Activated CD4-positive, CD25-positive, alpha-beta regulatory T cell (primary cell): ENCODE results near the gene MEF2B.

Experiments
- DNase-seq, 4 experiments: peaks; one replicate each; lab custom pipeline; 2025; lab: John Stamatoyannopoulos, UW

MEF2B gene

GRCh38 chr19:19170053-19170872, at the start of gene MEF2B:
MEF2B (minus strand) TSS chr19:19170263; CDS start chr19:19150735, 19,528 bp downstream.
- peak; percentile 39 to 58 (median 48) for DNase-seq

GRCh38 chr19:19218911-19219310, 48.8 kb upstream of the MEF2B start:
- DNase-seq: no peak

GRCh38 chr19:19217099-19217498, 47.0 kb upstream of the MEF2B start:
- no peak for DNase-seq

DNA sequence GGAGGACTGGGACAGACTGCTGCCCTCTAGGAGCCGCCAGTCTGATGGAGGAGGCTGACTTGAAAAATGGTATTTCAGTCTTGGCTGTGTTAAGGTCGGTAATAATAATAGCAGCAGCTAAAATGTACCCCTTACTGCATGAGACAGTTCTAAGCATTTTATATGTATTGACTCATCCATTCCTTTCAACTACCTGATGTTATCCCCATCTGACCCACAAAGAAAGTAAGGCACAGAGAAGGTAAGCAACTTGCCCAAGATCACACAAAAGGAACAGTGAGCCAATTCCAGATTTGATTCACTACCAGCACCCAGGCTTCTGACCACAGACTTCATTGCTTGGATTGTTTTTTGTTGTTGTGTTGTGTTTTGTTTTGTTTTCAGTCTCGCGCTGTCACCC, 45.7 kb upstream of the MEF2B start:
- DNase-seq: no peak

DNA sequence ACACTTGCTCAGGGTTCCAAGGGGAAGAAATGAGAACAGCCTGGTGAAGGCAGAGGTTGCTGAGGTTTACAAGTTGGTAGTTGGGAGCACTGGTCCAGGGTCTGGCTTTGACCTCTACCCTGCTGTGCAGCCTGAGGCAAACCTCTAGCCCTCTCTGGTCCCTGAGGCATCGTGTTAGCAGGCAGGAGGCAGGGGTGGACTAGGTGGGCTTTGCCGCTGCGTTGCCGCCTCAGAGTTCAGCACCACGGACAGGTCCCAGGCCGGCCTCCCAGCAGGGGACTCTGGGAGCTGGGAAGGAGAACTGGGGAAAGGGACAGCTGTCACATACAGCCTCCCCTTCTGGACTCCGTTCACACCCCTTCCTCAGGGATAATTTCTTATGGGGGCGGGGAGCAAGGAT, 44.8 kb upstream of the MEF2B start:
- DNase-seq: no peak

DNA sequence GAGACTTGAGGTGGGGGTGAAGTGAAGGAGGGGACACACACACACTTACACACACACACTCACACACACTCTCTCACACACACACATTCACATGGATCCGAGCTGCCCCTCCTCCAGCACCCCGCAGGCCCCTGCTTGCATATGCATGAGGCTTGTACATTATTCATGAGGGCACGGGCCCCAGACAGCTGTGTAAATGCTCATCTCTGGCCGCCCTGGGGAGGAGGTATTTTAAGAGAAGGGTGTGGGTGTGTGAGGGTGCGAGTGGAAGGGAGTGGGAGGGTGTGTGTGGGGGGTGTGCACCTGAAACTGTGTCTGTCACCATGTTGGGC, 44.1 kb upstream of the MEF2B start:
- DNase-seq: no peak

DNA sequence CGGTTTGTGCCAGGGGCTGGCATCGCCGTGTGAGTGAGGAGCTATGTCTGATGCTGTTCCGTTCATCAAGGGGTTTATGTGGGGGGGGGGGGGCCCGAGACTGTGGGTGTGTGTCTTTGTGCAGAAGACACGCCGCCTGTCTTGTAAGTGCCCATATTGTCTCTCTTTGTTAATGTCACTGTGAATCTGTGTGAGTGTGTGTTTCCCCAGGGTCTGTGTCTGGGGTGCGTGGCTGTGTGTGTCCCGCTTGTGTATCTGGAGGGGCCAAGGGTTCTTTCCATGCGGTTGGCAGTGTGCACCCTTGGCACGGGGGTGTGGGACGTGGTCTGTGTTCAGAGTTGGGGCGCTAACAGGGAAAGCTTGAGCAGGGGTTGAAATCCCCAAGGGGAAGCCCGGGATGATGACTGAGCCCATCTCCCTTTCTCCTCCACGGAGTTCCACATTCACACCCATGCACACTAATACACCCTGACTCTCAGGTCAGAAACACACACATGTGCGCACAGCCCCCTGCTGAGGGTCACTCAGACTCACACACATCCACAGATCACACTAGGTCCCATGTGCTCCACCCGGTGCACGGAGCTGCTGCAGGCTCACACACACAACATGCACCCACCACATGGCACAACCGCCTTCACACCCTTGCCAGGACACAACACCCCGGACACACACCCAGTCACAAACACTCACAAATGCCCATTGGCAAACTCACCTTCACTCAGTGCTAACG, 43.5 kb upstream of the MEF2B start:
- DNase-seq: no peak

DNA sequence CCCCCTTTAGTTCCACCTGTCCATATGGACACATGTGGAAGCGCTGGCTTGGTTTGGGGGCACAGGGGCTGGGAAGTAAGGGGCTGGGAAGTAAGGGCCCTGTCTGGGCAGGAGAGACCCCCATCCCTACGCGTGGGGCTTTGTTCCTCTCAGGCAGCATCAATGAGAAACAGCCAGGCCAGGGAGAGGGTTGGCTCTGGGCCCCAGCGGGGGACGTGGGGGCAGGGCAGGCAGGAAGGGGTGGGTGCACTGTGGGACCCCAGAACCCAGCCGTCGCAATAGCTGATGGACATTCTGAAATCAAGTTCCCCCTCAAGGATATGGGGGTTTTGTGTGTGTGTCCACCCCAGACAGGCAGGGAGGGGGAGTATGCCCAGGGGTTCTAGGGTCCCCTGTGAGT, 42.9 kb upstream of the MEF2B start:
- DNase-seq: no peak

DNA sequence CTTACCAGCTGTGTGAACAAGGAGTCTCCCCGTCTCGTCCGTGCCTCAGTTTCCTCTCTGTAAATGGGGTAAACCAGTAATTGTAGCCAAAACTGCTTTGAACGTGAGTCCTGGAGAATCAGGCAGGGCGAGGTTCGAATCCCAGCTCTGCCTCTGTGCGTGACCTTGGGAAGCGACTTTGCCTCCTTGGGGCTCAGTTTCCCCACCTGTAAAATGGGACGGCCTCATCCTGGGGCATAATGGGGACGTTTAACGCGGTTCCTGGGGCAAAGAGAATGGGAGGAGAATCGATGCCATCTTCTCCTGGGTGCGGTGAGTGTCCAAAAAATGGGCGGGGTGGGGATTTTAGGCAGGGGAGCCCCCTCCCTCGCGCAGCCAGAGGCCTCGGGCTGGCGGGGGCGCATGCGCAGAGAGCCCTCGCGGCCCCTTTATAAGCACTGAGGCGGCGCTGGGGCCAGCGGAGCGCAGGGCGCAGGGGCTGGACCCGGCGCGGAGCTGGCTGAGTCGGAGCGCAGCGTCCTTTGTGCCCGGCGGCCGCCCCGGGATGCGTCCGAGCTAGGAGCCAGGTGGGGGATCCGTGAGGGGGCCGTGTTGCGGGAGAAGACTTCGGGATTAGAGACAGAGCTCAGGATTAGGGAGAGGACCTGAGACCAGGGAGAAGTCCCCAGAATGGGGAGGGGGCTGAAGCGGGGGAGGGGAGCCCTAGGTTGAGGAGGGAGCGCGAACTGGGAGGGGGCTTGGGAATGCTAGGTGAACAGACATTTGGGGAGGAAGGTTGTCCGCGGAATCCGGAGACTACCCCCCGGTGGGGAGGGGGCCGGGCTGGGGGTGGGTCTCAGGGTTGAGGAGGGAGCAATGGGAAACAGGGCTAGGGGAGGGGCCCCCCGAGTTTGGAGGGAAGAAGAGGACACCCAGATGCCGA, 41.7 kb upstream of the MEF2B start, which contains the start of gene NCAN:
Gene NCAN, plus strand, starts transcription at position 460 of the 922 bp plus-strand sequence. CDS start 4,996 bp downstream, outside the sequence.
- no peak for DNase-seq

GRCh38 chr19:19209372-19209771, 39.3 kb upstream of the MEF2B start:
- DNase-seq: no peak

- no peak for DNase-seq
Measured at GRCh38 chr19:19207637-19208572, 37.8 kb upstream of the MEF2B start.

- no peak for DNase-seq
Measured at GRCh38 chr19:19206938-19207337, 36.9 kb upstream of the MEF2B start.

DNA sequence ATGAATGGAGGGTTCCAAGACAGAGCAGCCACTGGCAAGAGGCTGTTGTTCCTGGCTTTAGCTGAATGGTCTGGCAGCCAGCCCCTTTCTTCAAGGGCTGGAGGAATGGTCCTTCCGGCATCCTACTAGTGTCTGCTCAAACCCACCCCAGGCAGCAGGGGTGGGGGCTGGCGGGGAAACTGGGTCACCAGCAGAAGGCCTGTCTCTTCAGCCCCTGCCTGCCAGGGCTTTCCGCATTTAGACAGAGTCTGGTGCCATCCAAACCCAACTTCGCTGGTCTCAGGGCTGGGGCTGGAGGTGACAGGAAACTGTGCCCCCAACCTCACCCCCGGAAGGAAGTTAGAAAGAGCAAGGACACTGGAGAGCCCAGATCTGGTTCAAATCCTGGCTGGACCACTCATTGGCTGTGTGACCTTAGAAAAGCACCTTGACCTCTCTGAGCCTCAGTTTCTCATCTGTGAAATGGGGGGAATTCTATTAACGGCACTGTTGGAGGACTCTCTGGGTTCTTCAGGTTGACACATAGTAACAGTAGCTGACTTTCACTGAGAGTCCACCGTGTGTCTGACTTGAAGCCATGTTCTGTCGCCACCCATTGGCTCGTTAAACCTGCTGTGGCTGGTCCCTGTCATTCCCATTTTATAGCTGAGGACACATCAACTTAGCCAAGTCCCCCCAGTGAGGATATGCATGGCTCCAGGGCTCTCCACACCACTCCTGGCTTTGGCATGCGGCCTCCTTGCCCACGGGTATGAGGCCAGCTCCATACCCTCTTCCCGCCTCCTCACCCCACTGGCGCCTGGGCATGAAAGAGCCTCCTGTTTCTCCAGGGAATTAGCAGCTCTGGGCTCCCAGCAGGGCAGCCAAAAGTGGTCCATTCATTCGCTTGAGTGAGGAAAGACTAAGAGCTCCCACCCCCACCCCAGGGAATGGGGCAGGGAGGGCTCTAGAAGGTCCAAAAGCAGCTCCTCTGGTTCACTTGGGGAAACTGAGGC, 35.6 kb upstream of the MEF2B start:
- DNase-seq: no peak

DNA sequence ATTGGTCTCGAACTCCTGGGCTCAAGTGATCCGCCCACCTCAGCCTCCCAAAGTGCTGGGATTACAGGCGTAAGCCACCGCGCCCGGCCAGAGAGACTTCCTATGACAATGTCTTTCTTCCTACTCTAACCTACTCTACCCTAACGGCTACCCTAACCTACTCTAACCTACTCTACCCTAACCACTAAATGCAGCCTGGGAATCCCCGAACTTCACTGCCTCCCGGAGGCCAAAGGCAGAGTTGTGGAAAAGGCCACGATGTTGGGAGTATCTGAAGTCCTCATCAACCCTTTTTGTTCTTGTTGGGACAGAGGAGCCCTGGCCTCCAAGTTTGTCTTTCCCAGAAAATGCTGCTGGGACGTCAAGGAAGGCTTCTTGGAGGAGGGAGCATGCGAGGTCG, 34.1 kb upstream of the MEF2B start:
- no peak for DNase-seq

GRCh38 chr19:19203012-19203856, 33.2 kb upstream of the MEF2B start, which contains the start of gene NR2C2AP:
NR2C2AP (minus strand) TSS chr19:19203414; CDS start chr19:19203060, 354 bp downstream.
- DNase-seq: peak; percentile 74 to 82 (median 79)

GRCh38 chr19:19202707-19203011, 32.6 kb upstream of the MEF2B start:
- no peak for DNase-seq

- DNase-seq: no peak
Measured at GRCh38 chr19:19201697-19202630, 31.9 kb upstream of the MEF2B start.

DNA sequence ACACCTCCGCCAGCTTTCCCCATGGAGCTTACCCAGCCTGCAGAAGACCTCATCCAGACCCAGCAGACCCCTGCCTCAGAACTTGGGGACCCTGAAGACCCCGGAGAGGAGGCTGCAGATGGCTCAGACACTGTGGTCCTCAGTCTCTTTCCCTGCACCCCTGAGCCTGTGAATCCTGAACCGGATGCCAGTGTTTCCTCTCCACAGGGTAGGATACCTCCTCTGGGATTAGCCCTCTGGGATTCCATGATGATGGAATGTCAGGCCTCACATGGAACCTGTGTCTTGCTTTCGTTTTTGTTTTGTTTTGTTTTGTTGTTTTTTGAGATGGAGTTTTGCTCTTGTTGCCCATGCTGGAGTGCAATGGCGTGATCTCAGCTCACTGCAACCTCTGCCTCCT, 23.9 kb upstream of the MEF2B start:
- no peak for DNase-seq
